IPS-15b (cell line): ENCODE data around the gene AATF.

ENCODE experiments used
- H3K27me3 ChIP-seq: one replicate; pipeline ENCODE4 v1.6.1; 2013; ENCODE audit warnings: low read length; ENCODE audit not compliant: control insufficient read depth, insufficient read depth
- H3K36me3 ChIP-seq: one replicate; pipeline ENCODE4 v1.6.1; 2013; ENCODE audit warnings: low read length; ENCODE audit not compliant: control insufficient read depth, insufficient read depth
- H3K4me1 ChIP-seq: one replicate; pipeline ENCODE4 v1.6.1; 2013; ENCODE audit warnings: mild to moderate bottlenecking, low read length; ENCODE audit not compliant: control insufficient read depth, insufficient read depth
- H3K4me3 ChIP-seq: one replicate; pipeline ENCODE4 v1.5.1; 2013; ENCODE audit warnings: low read depth, low read length
- H3K9ac ChIP-seq: one replicate; pipeline ENCODE4 v1.6.1; 2013; ENCODE audit warnings: low read depth, mild to moderate bottlenecking, low read length
- H3K9me3 ChIP-seq: one replicate; pipeline ENCODE4 v1.6.1; 2013; ENCODE audit warnings: mild to moderate bottlenecking, low read length; ENCODE audit not compliant: control insufficient read depth, insufficient read depth

Gene AATF

DNA sequence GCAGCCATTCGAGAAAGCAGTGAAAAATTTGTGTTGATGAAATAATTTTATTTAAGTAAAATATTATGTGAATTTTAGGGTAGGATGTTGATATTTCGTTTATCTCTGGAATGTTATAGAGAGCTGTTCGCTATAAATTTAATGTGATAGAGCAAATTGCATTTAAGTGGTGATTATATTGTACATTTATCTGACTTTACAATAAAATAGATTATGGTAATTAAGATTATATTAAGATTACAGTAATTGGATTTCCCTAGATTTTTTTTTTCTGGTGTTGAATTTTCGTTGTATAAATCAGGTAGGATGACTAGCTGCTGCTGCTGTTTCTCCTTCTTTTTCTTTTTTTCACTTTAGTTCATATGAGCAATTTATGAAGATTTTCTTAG lies 71.0 kb downstream of the AATF start:
- no peak overlapping the region for H3K9ac ChIP-seq
- no peaks in the 10 kb centered on the region for H3K36me3 ChIP-seq
- H3K9me3 ChIP-seq: no peaks in the 10 kb centered on the region
- no peaks in the 10 kb centered on the region for H3K27me3 ChIP-seq
- H3K4me1 ChIP-seq: no peaks in the 10 kb centered on the region
- no peak overlapping the region for H3K4me3 ChIP-seq

GRCh38 chr17:37024181-37024637 lies 75.5 kb downstream of the AATF start:
- H3K27me3 ChIP-seq: no peaks in the 10 kb centered on the region
- H3K9me3 ChIP-seq: no peaks in the 10 kb centered on the region
- H3K9ac ChIP-seq: no peak overlapping the region
- H3K4me3 ChIP-seq: no peak overlapping the region
- peaks cover 3% of the 10 kb centered on the region for H3K4me1 ChIP-seq
- H3K36me3 ChIP-seq: no peaks in the 10 kb centered on the region

GRCh38 chr17:37025238-37025637 lies 76.5 kb downstream of the AATF start:
- no peaks in the 10 kb centered on the region for H3K9me3 ChIP-seq
- H3K36me3 ChIP-seq: no peaks in the 10 kb centered on the region
- H3K4me3 ChIP-seq: no peak overlapping the region

DNA sequence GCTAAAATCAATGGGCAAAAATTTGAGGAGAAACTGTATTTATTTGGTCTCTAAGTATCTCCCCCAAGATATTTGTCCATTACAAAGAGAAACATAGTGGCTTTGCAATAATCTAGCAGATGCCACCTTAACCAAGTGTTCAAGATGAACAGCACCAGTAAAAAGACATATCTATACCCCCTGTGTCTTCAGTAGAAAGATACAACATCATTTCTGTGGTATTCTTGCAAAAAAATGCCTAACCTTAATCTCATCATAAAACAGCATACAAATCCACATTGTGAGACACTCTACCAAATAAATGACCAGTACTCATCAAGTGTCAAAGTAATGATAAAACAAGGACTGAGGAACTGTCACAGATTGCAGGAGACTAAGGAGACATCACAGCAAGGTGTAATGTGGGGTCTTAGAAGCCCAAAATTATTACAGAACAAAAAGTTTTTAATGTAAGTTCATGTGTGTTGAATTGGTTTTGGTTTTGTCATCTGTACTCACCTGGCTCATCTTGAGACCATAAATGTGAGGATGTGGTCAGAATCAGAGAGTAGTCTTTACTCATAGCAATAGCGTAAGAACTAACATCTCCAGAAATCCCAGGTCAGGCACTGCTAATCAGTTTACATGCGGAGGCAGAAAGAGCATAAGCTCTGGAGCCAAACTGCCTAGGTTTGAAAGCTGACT lies 77.2 kb downstream of the AATF start:
- Histone ChIP-seq H3K9ac (no peak overlapping the region), H3K36me3 (no peaks in the 10 kb centered on the region), H3K27me3 (no peaks in the 10 kb centered on the region), H3K4me3 (no peak overlapping the region), H3K9me3 (no peaks in the 10 kb centered on the region), H3K4me1 (peaks cover 3% of the 10 kb centered on the region)

More at GRCh38 chr17:37025238-37025637, 76.5 kb downstream of the AATF start:
- Histone ChIP-seq H3K9ac (no peak overlapping the region), H3K4me1 (peaks cover 3% of the 10 kb centered on the region), H3K27me3 (no peaks in the 10 kb centered on the region)

- no peak overlapping the region for H3K4me3 ChIP-seq
- no peaks in the 10 kb centered on the region for H3K9me3 ChIP-seq
- no peaks in the 10 kb centered on the region for H3K27me3 ChIP-seq
- H3K4me1 ChIP-seq: peaks cover 3% of the 10 kb centered on the region
- no peaks in the 10 kb centered on the region for H3K36me3 ChIP-seq
- H3K9ac ChIP-seq: no peak overlapping the region
Measured at GRCh38 chr17:37026531-37026869, 77.7 kb downstream of the AATF start.

GRCh38 chr17:37028040-37028439 lies 79.3 kb downstream of the AATF start:
- Histone ChIP-seq H3K4me1 (peaks cover 3% of the 10 kb centered on the region), H3K4me3 (no peak overlapping the region), H3K9me3 (no peaks in the 10 kb centered on the region), H3K27me3 (no peaks in the 10 kb centered on the region), H3K36me3 (no peaks in the 10 kb centered on the region), H3K9ac (no peak overlapping the region)

- H3K27me3 ChIP-seq: no peaks in the 10 kb centered on the region
- H3K4me3 ChIP-seq: no peak overlapping the region
- no peak overlapping the region for H3K9ac ChIP-seq
- H3K36me3 ChIP-seq: no peaks in the 10 kb centered on the region
- H3K9me3 ChIP-seq: no peaks in the 10 kb centered on the region
- H3K4me1 ChIP-seq: peaks cover 4% of the 10 kb centered on the region
Measured at GRCh38 chr17:37031493-37032083, 82.8 kb downstream of the AATF start.

- Histone ChIP-seq H3K27me3 (no peaks in the 10 kb centered on the region), H3K36me3 (no peaks in the 10 kb centered on the region), H3K4me1 (peaks cover 4% of the 10 kb centered on the region), H3K9ac (no peak overlapping the region), H3K9me3 (no peaks in the 10 kb centered on the region), H3K4me3 (no peak overlapping the region)
Measured at GRCh38 chr17:37037590-37038155, 88.9 kb downstream of the AATF start.

DNA sequence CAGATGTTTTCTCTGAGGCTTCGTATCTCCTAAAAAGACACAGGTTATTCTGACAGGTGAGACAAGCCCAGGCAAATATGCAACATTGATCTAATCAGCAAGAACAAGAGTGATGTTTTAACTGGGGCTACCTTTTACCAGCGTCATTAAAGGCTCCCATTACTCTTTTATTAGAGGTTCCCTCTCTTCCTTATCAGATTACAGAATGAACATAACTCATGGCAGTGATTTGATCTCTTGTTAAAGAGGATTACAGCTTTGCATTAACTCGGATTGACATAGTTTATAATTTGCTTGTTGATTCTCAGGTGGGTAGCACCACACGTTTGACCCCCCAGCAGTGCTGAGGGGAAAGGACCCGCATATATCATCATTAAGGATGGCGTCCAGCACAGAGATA lies 90.5 kb downstream of the AATF start:
- H3K4me3 ChIP-seq: no peak overlapping the region
- no peaks in the 10 kb centered on the region for H3K36me3 ChIP-seq
- no peaks in the 10 kb centered on the region for H3K27me3 ChIP-seq
- H3K9ac ChIP-seq: no peak overlapping the region
- H3K4me1 ChIP-seq: peaks cover 12% of the 10 kb centered on the region
- H3K9me3 ChIP-seq: no peaks in the 10 kb centered on the region

GRCh38 chr17:37041932-37042331 lies 93.2 kb downstream of the AATF start:
- Histone ChIP-seq H3K36me3 (no peaks in the 10 kb centered on the region), H3K4me1 (peaks cover 26% of the 10 kb centered on the region), H3K9me3 (no peaks in the 10 kb centered on the region), H3K27me3 (no peaks in the 10 kb centered on the region), H3K4me3 (no peak overlapping the region), H3K9ac (no peak overlapping the region)

- Histone ChIP-seq H3K4me3 (no peak overlapping the region), H3K9me3 (no peaks in the 10 kb centered on the region), H3K36me3 (no peaks in the 10 kb centered on the region), H3K27me3 (no peaks in the 10 kb centered on the region), H3K4me1 (peaks cover 30% of the 10 kb centered on the region), H3K9ac (no peak overlapping the region)
Measured at GRCh38 chr17:37043201-37043600, 94.4 kb downstream of the AATF start.

DNA sequence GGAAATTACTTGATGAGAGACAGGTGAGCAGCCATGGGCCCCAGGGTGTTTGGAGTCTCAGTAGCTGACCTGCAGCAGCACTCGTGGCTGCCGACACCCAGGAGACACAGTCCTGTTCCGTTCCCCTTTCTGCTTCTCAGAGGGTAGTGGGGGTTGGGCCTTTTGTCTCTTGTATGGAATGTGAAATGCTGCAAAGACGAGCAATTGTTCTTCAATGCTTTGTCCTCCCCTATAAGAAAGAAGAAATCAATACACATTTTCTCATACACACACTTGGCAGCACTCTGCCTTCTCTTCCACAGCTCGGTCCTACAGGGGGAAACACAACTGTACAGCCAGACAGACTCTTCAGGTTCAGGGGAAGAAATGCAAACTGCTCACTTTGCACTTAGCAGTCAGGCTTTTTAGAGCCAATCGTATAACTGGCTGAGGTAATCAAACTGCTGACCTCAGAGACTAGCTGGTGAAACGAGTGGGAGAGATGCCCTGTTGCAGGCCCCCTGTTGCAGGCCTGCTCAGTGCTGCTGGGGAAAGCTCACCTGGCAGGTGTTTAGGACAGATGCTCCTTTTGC lies 96.7 kb downstream of the AATF start:
- Histone ChIP-seq H3K36me3 (no peaks in the 10 kb centered on the region), H3K4me3 (no peak overlapping the region), H3K9me3 (no peaks in the 10 kb centered on the region), H3K9ac (no peak overlapping the region), H3K27me3 (no peaks in the 10 kb centered on the region), H3K4me1 (peaks cover 30% of the 10 kb centered on the region)
